ENCODE measurements around the gene SEMA3G.

The SEMA3G gene

GRCh38 chr3:52400275-52400793, 44.6 kb downstream of the SEMA3G start:
- peak; percentile 81 to 83 for DNase-seq
- TF ChIP-seq POLR2A (IDR thresholded peaks at IDR 0.05; ENCODE audit: low read length), result peak; percentile 71
- no peak for TF ChIP-seq GATA1 (IDR thresholded peaks at IDR 0.05; ENCODE audit: low read depth, low read length)

- peak in 1 of 2 experiments; percentile 45 for DNase-seq
- no peak for TF ChIP-seq GATA1 (IDR thresholded peaks at IDR 0.05; ENCODE audit: low read depth, low read length)
- TF ChIP-seq POLR2A (IDR thresholded peaks at IDR 0.05; ENCODE audit: low read length), result no peak
Measured at GRCh38 chr3:52399593-52399992, 45.3 kb downstream of the SEMA3G start.

- no peak for TF ChIP-seq GATA1 (IDR thresholded peaks at IDR 0.05; ENCODE audit: low read depth, low read length)
- TF ChIP-seq POLR2A (IDR thresholded peaks at IDR 0.05; ENCODE audit: low read length), result no peak
- no peak for DNase-seq
Measured at GRCh38 chr3:52399131-52399530, 45.8 kb downstream of the SEMA3G start.

GRCh38 chr3:52398670-52399081, 46.2 kb downstream of the SEMA3G start:
- DNase-seq, result no peak
- no peak for TF ChIP-seq POLR2A (IDR thresholded peaks at IDR 0.05; ENCODE audit: low read length)
- no peak for TF ChIP-seq GATA1 (IDR thresholded peaks at IDR 0.05; ENCODE audit: low read depth, low read length)

- DNase-seq, result peak in 1 of 2 experiments; percentile 15
- TF ChIP-seq POLR2A (IDR thresholded peaks at IDR 0.05; ENCODE audit: low read length) (peak; percentile 16), GATA1 (IDR thresholded peaks at IDR 0.05; ENCODE audit: low read depth, low read length) (no peak)
Measured at GRCh38 chr3:52397676-52398399, 47.1 kb downstream of the SEMA3G start.

GRCh38 chr3:52396907-52397591, 47.9 kb downstream of the SEMA3G start:
- no peak for TF ChIP-seq GATA1 (IDR thresholded peaks at IDR 0.05; ENCODE audit: low read depth, low read length)
- peak; percentile 11 for TF ChIP-seq POLR2A (IDR thresholded peaks at IDR 0.05; ENCODE audit: low read length)
- DNase-seq, result no peak

- DNase-seq, result no peak
- TF ChIP-seq GATA1 (IDR thresholded peaks at IDR 0.05; ENCODE audit: low read depth, low read length), result no peak
- no peak for TF ChIP-seq POLR2A (IDR thresholded peaks at IDR 0.05; ENCODE audit: low read length)
Measured at GRCh38 chr3:52396011-52396906, 48.6 kb downstream of the SEMA3G start.

GRCh38 chr3:52395503-52395865, 49.4 kb downstream of the SEMA3G start:
- no peak for DNase-seq
- TF ChIP-seq POLR2A (IDR thresholded peaks at IDR 0.05; ENCODE audit: low read length) (no peak), GATA1 (IDR thresholded peaks at IDR 0.05; ENCODE audit: low read depth, low read length) (no peak)

GRCh38 chr3:52394751-52395502, 50.0 kb downstream of the SEMA3G start:
- no peak for DNase-seq
- no peak for TF ChIP-seq POLR2A (IDR thresholded peaks at IDR 0.05; ENCODE audit: low read length)

GRCh38 chr3:52393959-52394670, 50.8 kb downstream of the SEMA3G start:
- no peak for DNase-seq
- TF ChIP-seq GATA1 (IDR thresholded peaks at IDR 0.05; ENCODE audit: low read depth, low read length) (no peak), POLR2A (IDR thresholded peaks at IDR 0.05; ENCODE audit: low read length) (no peak)

- no peak for TF ChIP-seq POLR2A (IDR thresholded peaks at IDR 0.05; ENCODE audit: low read length)
- TF ChIP-seq GATA1 (IDR thresholded peaks at IDR 0.05; ENCODE audit: low read depth, low read length), result no peak
- DNase-seq, result no peak
Measured at GRCh38 chr3:52393131-52393807, 51.6 kb downstream of the SEMA3G start.

- DNase-seq, result no peak
- no peak for TF ChIP-seq GATA1 (IDR thresholded peaks at IDR 0.05; ENCODE audit: low read depth, low read length)
- no peak for TF ChIP-seq POLR2A (IDR thresholded peaks at IDR 0.05; ENCODE audit: low read length)
Measured at GRCh38 chr3:52392216-52392930, 52.5 kb downstream of the SEMA3G start.

Data from erythroblast (primary cell).